Sigmoid colon (tissue), 7 donors: ENCODE results near the gene CALHM5. TPM values are rescaled to one million over a fixed set of nuclear protein-coding genes. Genes with fewer than 3 reads are reported as not detected.
"Not testable (repeated sequence)": the region's sequence is repeated elsewhere in the genome, so short reads cannot be mapped to it uniquely, and the experiment has no call there.

Experiments
- DNase-seq: peaks from one replicate; pipeline ENCODE4 v3.0.0-alpha.2; 2019
- H3K27ac ChIP-seq, 4 donors: fragments of 200-600 bp; sonication (generic); one replicate each; pipeline ENCODE4 v1.5.1; 2016 to 2019; ENCODE audit warnings: mild to moderate bottlenecking in 1 of 4
- H3K27me3 ChIP-seq, 3 donors: fragments of 200-600 bp; sonication (generic); one replicate each; pipeline ENCODE4 v1.5.1; 2019; ENCODE audit warnings: mild to moderate bottlenecking in 1 of 3
- H3K36me3 ChIP-seq, 4 donors: fragments of 200-600 bp; sonication (generic); one replicate each; pipeline ENCODE4 v1.5.1; 2016 to 2019
- H3K4me1 ChIP-seq, 4 donors: fragments of 200-600 bp; sonication (generic); one replicate each; pipeline ENCODE4 v1.5.1; 2017 to 2019
- H3K4me3 ChIP-seq, 4 donors: fragments of 200-600 bp; sonication (generic); one replicate each; pipeline ENCODE4 v1.5.1; 2017 to 2019; ENCODE audit warnings: mild to moderate bottlenecking in 2 of 4, moderate library complexity in 1 of 4
- H3K9me3 ChIP-seq, 4 donors: fragments of 200-600 bp in 3 of 4; sonication (generic) in 3 of 4; one replicate each; pipeline versions ENCODE4 v1.5.1 to v1.6.1; 2013 to 2019
- EP300 ChIP-seq, 4 donors: sonication (generic); formaldehyde crosslinking; IDR thresholded peaks; one replicate each; pipeline ENCODE4 v1.6.1; 2017; ENCODE audit warnings: antibody characterized with exemption in 4 of 4
- POLR2A ChIP-seq, 2 donors: fragments of 450-650 bp; IDR thresholded peaks; one replicate each; pipeline ENCODE4 v1.6.1; 2016; ENCODE audit warnings: antibody characterized with exemption in 2 of 2, mild to moderate bottlenecking in 2 of 2, moderate library complexity in 2 of 2
- POLR2AphosphoS5 ChIP-seq, 4 donors: sonication (generic); formaldehyde crosslinking; IDR thresholded peaks; one replicate each; pipeline ENCODE4 v1.6.1; 2017; ENCODE audit warnings: antibody characterized with exemption in 4 of 4
- WGBS, 2 donors: extraction: QIAGEN DNeasy Blood & Tissue Kit; methylation state at CpG; one replicate each; pipeline ENCODE4 v1.1.7; 2013; 5-methylcytosine and 5-hydroxymethylcytosine counted together
- intact Hi-C: fragments of 100-400 bp; cut with DNase I; formaldehyde crosslinking; loops from one replicate; pipeline ENCODE4 v1.15.1; 2023
- polyA plus RNA-seq, 3 donors: library from polyadenylated mRNA; stranded (reverse); fragments of 200-250 nt; gene quantifications; one replicate each; pipeline ENCODE4 v1.2.3, GENCODE V29; 2013
- total RNA-seq, 4 donors: library from RNA; depleted of rRNA; stranded (reverse); fragments of >200 nt; gene quantifications; one replicate each; pipeline ENCODE4 v1.1.0, GENCODE V29; 2016
- TF ChIP-seq, protein P1 (sequence below), 4 experiments: fragments of 450-650 bp in 3 of 4; fragments of 200-600 bp in 1 of 4; IDR thresholded peaks; one replicate each; pipeline ENCODE4 v1.5.1; 2016 to 2019; ENCODE audit warnings: antibody characterized with exemption in 4 of 4, mild to moderate bottlenecking in 3 of 4, moderate library complexity in 2 of 4
- donor health status: healthy with polysubstance abuse.
- donor health status: Bipolar disorder and iron deficiency.
- donor health status: healthy.

CALHM5 gene
- total and polyA plus RNA-seq, 7 donors, result 0.23 to 2.5 (median 1.5) TPM

DNA sequence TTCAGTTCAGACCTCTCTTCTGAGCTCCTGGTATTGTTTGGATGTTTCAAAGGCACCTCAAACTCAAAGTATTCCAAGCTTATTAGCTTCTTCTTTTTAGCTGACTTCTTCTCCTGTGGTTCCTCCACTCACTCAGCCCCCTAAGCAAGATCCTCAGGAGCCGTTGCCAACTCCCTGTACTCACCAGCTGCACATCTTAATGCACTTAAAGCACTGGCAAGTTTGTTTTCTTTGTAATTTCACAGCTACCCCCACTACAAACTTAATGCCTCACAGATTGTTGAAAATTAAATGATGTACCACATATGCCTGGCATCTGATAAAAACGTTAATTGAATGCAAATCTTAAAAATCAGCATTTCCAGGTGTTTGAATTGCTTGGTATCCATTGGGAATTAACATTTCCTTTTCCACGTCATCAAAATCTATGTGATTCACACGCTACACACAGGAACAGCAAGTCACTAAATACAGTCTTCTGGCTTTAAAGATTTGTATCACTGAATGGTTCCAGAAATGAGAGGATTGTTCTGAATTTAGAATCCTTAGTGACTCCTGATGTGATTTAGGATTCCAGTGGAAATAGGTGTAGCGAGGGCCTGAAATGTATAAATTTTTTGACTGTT, 25.8 kb upstream of the CALHM5 start:
- H3K27me3 ChIP-seq, result no peaks in the 10 kb centered on the region
- H3K9me3 ChIP-seq, result no peaks in the 10 kb centered on the region
- no peak overlapping the region for H3K4me3 ChIP-seq
- no peak overlapping the region for H3K27ac ChIP-seq
- TF ChIP-seq EP300 (IDR thresholded peaks at IDR 0.05) (no peak), POLR2AphosphoS5 (IDR thresholded peaks at IDR 0.05) (no peak), POLR2A (IDR thresholded peaks at IDR 0.05) (no peak)
- TF ChIP-seq, protein P1, sequence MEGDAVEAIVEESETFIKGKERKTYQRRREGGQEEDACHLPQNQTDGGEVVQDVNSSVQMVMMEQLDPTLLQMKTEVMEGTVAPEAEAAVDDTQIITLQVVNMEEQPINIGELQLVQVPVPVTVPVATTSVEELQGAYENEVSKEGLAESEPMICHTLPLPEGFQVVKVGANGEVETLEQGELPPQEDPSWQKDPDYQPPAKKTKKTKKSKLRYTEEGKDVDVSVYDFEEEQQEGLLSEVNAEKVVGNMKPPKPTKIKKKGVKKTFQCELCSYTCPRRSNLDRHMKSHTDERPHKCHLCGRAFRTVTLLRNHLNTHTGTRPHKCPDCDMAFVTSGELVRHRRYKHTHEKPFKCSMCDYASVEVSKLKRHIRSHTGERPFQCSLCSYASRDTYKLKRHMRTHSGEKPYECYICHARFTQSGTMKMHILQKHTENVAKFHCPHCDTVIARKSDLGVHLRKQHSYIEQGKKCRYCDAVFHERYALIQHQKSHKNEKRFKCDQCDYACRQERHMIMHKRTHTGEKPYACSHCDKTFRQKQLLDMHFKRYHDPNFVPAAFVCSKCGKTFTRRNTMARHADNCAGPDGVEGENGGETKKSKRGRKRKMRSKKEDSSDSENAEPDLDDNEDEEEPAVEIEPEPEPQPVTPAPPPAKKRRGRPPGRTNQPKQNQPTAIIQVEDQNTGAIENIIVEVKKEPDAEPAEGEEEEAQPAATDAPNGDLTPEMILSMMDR (IDR thresholded peaks at IDR 0.05), result no peak
- no peak for DNase-seq
- intact Hi-C loops, result no loop called here
- WGBS, 2 donors, result 73 to 85% methylated on average over 5 of the region's 5 CpGs
- no peaks in the 10 kb centered on the region for H3K4me1 ChIP-seq
- H3K36me3 ChIP-seq, result no peaks in the 10 kb centered on the region

DNA sequence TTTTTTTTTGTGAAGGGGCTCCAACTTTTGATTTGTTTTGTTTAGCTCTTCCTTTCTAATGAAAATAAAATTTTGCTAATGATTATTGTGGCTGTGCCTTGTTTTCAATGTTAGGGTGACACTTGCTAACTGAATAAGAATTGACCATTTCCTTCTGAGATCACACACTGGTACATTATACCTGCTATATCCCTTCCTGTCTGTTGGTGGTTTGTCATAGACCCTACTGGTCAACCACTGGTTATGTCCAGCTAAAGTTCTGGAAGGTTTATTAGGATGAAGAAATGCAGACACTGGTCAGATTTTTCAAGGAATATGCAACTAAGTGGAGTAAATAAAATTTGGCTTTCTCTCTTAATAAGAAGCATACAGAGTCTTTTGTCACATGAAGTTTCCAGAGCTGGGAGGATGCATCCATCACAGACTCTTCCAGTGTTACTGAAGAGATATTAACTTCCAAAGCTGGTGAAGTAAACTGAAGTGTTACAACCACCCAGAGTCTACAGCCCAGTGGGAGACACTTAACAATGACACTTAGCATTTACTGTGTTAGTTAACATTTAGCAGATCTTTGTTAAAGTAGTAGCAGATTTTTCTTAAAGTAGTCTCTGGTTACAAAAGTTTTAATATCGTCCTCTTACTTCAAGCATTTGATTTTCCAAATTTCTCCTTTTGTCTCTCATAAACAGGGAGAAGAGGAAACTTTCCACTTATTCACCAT, 19.7 kb upstream of the CALHM5 start:
- TF ChIP-seq POLR2A (IDR thresholded peaks at IDR 0.05), result no peak
- TF ChIP-seq, protein P1 (IDR thresholded peaks at IDR 0.05), result no peak
- TF ChIP-seq POLR2AphosphoS5 (IDR thresholded peaks at IDR 0.05), result no peak
- TF ChIP-seq EP300 (IDR thresholded peaks at IDR 0.05), result no peak
- Histone ChIP-seq H3K4me3 (no peak overlapping the region), H3K4me1 (no peaks in the 10 kb centered on the region), H3K9me3 (no peaks in the 10 kb centered on the region), H3K27ac (no peak overlapping the region), H3K36me3 (no peaks in the 10 kb centered on the region), H3K27me3 (no peaks in the 10 kb centered on the region)
- DNase-seq, result no peak
- WGBS, 2 donors, result 87 to 95% methylated on average over 1 of the region's 1 CpG
- intact Hi-C loops, result no loop called here

DNA sequence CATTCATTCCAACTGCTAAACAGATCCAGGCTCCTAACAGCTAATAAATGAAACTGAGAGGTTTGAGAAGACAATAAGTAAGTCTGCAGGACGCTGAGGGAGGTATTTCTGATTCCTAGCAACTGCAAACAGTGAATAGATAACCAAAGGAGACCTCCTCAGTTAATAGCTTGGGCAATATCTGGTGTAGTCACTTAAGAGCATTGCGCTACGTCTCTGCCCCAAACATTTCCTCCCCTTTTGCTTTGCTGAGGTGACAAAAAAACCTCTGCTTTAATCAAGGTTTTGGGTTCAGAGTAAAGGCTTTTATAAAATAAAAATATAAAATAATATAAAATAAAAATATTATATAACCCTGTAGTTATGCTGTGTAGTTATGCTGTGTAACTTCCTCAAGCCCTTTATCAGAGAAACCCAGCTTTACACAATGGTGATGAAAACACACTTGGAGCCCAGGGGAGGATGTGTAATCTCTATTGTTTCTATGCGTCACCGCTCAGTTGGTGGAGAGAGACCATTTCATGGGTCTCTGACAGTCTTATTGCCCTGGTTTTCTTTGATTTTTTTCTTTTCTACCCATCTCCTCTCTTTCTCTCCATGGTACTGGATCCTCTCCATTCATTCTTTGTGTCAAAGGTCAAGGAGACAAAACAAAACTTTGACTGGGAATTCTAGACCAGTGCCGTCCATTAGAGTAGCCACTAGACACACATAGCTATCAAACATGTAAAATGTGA, 18.9 kb upstream of the CALHM5 start:
- Histone ChIP-seq H3K36me3 (no peaks in the 10 kb centered on the region), H3K27ac (no peak overlapping the region), H3K27me3 (no peaks in the 10 kb centered on the region), H3K9me3 (no peaks in the 10 kb centered on the region), H3K4me1 (no peaks in the 10 kb centered on the region), H3K4me3 (no peak overlapping the region)
- intact Hi-C loops, result no loop called here
- no peak for DNase-seq
- TF ChIP-seq POLR2AphosphoS5 (IDR thresholded peaks at IDR 0.05) (no peak), POLR2A (IDR thresholded peaks at IDR 0.05) (no peak), EP300 (IDR thresholded peaks at IDR 0.05) (no peak)
- TF ChIP-seq, protein P1 (IDR thresholded peaks at IDR 0.05), result no peak
- 79 to 82% methylated on average over 6 of the region's 6 CpGs for WGBS, 2 donors

GRCh38 chr6:116495161-116495560, 16.3 kb upstream of the CALHM5 start:
- H3K4me1 ChIP-seq, intact Hi-C loops, H3K4me3 ChIP-seq, H3K27me3 ChIP-seq, DNase-seq, H3K27ac ChIP-seq, H3K9me3 ChIP-seq, H3K36me3 ChIP-seq: not testable (repeated sequence)
- 96 to 97% methylated on average over 1 of the region's 1 CpG for WGBS, 2 donors

DNA sequence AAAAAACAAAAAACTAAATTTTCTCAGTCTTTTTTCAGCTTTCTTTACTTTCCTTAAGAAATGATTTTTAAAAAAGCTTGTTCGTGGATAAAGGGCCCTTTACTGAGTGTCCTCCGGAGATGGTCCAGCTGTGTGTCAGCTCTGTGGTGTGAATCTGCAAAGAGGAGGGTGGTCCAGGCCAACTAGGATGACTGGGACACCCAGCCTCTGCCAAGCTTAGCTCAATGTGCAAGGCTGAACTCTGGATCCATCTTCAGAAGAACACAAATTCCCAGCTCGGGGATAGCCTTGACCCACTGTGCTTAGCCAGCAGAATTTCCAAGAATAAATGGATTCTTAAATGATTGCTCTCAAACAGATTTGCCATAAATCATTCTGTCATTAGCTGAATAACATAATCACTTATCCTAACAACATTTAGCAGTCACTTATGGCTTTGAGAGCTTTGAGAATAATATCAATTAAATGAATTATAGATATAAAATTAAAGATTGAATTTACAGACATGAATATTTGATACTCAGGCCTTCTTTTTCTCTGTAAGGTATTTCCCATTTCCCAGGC, 14.2 kb upstream of the CALHM5 start:
- Histone ChIP-seq H3K27ac (no peak overlapping the region), H3K9me3 (no peaks in the 10 kb centered on the region), H3K4me1 (no peaks in the 10 kb centered on the region), H3K36me3 (no peaks in the 10 kb centered on the region), H3K27me3 (no peaks in the 10 kb centered on the region), H3K4me3 (no peak overlapping the region)
- TF ChIP-seq, protein P1 (IDR thresholded peaks at IDR 0.05), result no peak
- no peak for TF ChIP-seq POLR2AphosphoS5 (IDR thresholded peaks at IDR 0.05)
- no peak for TF ChIP-seq EP300 (IDR thresholded peaks at IDR 0.05)
- no peak for TF ChIP-seq POLR2A (IDR thresholded peaks at IDR 0.05)
- WGBS, 2 donors, result 79 to 83% methylated on average over 3 of the region's 3 CpGs
- intact Hi-C loops, result no loop called here
- no peak for DNase-seq
